Vagina (tissue), 2 donors: ENCODE data around the gene GRIK4. TPM values are rescaled to one million over a fixed set of nuclear protein-coding genes. Genes with fewer than 3 reads are reported as not detected.
"Not testable (repeated sequence)": the region's sequence is repeated elsewhere in the genome, so short reads cannot be mapped to it uniquely, and the experiment has no call there.

Experiments used
- DNase-seq, 2 donors: peaks; one replicate each; pipeline ENCODE4 v3.0.0-alpha.2; 2017; ENCODE audit errors: extremely low spot score in 2 of 2
- H3K27ac ChIP-seq: fragments of 200-600 bp; sonication (generic); one replicate; pipeline ENCODE4 v1.5.1; 2019
- H3K27me3 ChIP-seq: fragments of 200-600 bp; sonication (generic); one replicate; pipeline ENCODE4 v1.5.1; 2019
- H3K36me3 ChIP-seq, 2 donors: fragments of 200-600 bp; sonication (generic); one replicate each; pipeline ENCODE4 v1.5.1; 2017 to 2019
- H3K4me1 ChIP-seq: fragments of 200-600 bp; sonication (generic); one replicate; pipeline ENCODE4 v1.5.1; 2019
- H3K4me3 ChIP-seq, 2 donors: fragments of 200-600 bp; sonication (generic); 1 replicate in 1 of 2; 2 replicates in 1 of 2; pipeline ENCODE4 v1.5.1; 2016 to 2019
- H3K9me3 ChIP-seq: fragments of 200-600 bp; sonication (generic); one replicate; pipeline ENCODE4 v1.5.1; 2019
- CTCF ChIP-seq, 3 experiments: fragments of 450-650 bp in 2 of 3; fragments of 200-600 bp in 1 of 3; sonication (generic) in 1 of 3; IDR thresholded peaks; one replicate each; pipeline ENCODE4 v1.5.1; 2017 to 2019; ENCODE audit warnings: antibody characterized with exemption in 3 of 3, mild to moderate bottlenecking in 2 of 3, moderate library complexity in 2 of 3
- POLR2A ChIP-seq, 2 donors: fragments of 450-650 bp; IDR thresholded peaks; one replicate each; pipeline ENCODE4 v1.6.1; 2017; ENCODE audit warnings: antibody characterized with exemption in 2 of 2, mild to moderate bottlenecking in 2 of 2, moderate library complexity in 2 of 2
- POLR2AphosphoS5 ChIP-seq, 2 donors: sonication (generic); formaldehyde crosslinking; IDR thresholded peaks; one replicate each; pipeline ENCODE4 v1.9.0; 2017; ENCODE audit warnings: antibody characterized with exemption in 2 of 2, mild to moderate bottlenecking in 2 of 2, low read depth in 1 of 2; ENCODE audit not compliant: insufficient read depth in 1 of 2
- intact Hi-C: fragments of 100-400 bp; cut with DNase I; formaldehyde crosslinking; loops from one replicate; pipeline ENCODE4 v1.15.1; 2023
- total RNA-seq: library from RNA; depleted of rRNA; stranded (reverse); fragments of >200 nt; gene quantifications from one replicate; pipeline ENCODE4 v1.2.3, GENCODE V29; 2016

Gene GRIK4
- total RNA-seq, 1 donor from 2014 or later: 0.25 TPM

GRCh38 chr11:121018746-121019145 is 507.2 kb downstream of the GRIK4 start:
- DNase-seq: no peak
- H3K9me3 ChIP-seq: no peaks in the 10 kb centered on the region
- H3K4me3 ChIP-seq: no peak overlapping the region
- intact Hi-C loops: no loop called here
- no peaks in the 10 kb centered on the region for H3K27me3 ChIP-seq
- H3K4me1 ChIP-seq: peaks cover 6% of the 10 kb centered on the region
- TF ChIP-seq POLR2AphosphoS5 (IDR thresholded peaks at IDR 0.05; ENCODE audit: insufficient read depth in 1 of 2, low read depth in 1 of 2) (no peak), POLR2A (IDR thresholded peaks at IDR 0.05) (no peak), CTCF (IDR thresholded peaks at IDR 0.05) (no peak)
- no peak overlapping the region for H3K27ac ChIP-seq
- no peaks in the 10 kb centered on the region for H3K36me3 ChIP-seq

- H3K36me3 ChIP-seq, DNase-seq, H3K4me3 ChIP-seq, H3K9me3 ChIP-seq, H3K27me3 ChIP-seq, intact Hi-C loops, H3K27ac ChIP-seq: not testable (repeated sequence)
- H3K4me1 ChIP-seq: peaks cover 25% of the 10 kb centered on the region
Observed at GRCh38 chr11:121021718-121022117, 510.2 kb downstream of the GRIK4 start.

- Histone ChIP-seq H3K4me3 (peak within 1 kb of the TSS; percentile 55 to 77), H3K27ac (peak within 1 kb of the TSS; percentile 49), H3K9me3 (no peaks in the 10 kb centered on the region), H3K27me3 (no peaks in the 10 kb centered on the region), H3K4me1 (peaks cover 25% of the 10 kb centered on the region), H3K36me3 (no peaks in the 10 kb centered on the region)
- intact Hi-C loops: no loop called here
- peak in 1 of 2 donors; percentile 42 for TF ChIP-seq POLR2AphosphoS5 (IDR thresholded peaks at IDR 0.05; ENCODE audit: insufficient read depth in 1 of 2, low read depth in 1 of 2)
- no peak for TF ChIP-seq POLR2A (IDR thresholded peaks at IDR 0.05)
- TF ChIP-seq CTCF (IDR thresholded peaks at IDR 0.05): no peak
- DNase-seq: no peak
Observed at GRCh38 chr11:121023848-121024751, 512.6 kb downstream of the GRIK4 start, which contains the start of gene TBCEL. Gene TBCEL, plus strand, starts transcription at chr11:121024102. Its CDS starts 21,589 bp downstream, at chr11:121045691.

- no peaks in the 10 kb centered on the region for H3K27me3 ChIP-seq
- H3K36me3 ChIP-seq: no peaks in the 10 kb centered on the region
- peaks cover 25% of the 10 kb centered on the region for H3K4me1 ChIP-seq
- intact Hi-C loops: no loop called here
- peak overlapping the region; percentile 55 to 77 for H3K4me3 ChIP-seq
- DNase-seq: no peak
- TF ChIP-seq CTCF (IDR thresholded peaks at IDR 0.05) (no peak), POLR2A (IDR thresholded peaks at IDR 0.05) (no peak), POLR2AphosphoS5 (IDR thresholded peaks at IDR 0.05; ENCODE audit: insufficient read depth in 1 of 2, low read depth in 1 of 2) (no peak)
- no peaks in the 10 kb centered on the region for H3K9me3 ChIP-seq
- H3K27ac ChIP-seq: no peak overlapping the region
Observed at GRCh38 chr11:121024989-121025388, 513.4 kb downstream of the GRIK4 start.

- no peaks in the 10 kb centered on the region for H3K9me3 ChIP-seq
- TF ChIP-seq POLR2AphosphoS5 (IDR thresholded peaks at IDR 0.05; ENCODE audit: insufficient read depth in 1 of 2, low read depth in 1 of 2): no peak
- no peak for TF ChIP-seq POLR2A (IDR thresholded peaks at IDR 0.05)
- TF ChIP-seq CTCF (IDR thresholded peaks at IDR 0.05): no peak
- H3K36me3 ChIP-seq: no peaks in the 10 kb centered on the region
- no peak overlapping the region for H3K27ac ChIP-seq
- DNase-seq: no peak
- no peaks in the 10 kb centered on the region for H3K27me3 ChIP-seq
- peaks cover 17% of the 10 kb centered on the region for H3K4me1 ChIP-seq
- H3K4me3 ChIP-seq: no peak overlapping the region
- intact Hi-C loops: no loop called here
Observed at GRCh38 chr11:121029153-121029552, 517.6 kb downstream of the GRIK4 start.
